Glutamatergic neuron (in vitro differentiated cells): ENCODE measurements around the gene HDAC4. TPM values are rescaled to one million over a fixed set of nuclear protein-coding genes. Genes with fewer than 3 reads are reported as not detected.
A peak's percentile ranks its signal among the peaks of the same experiment; 100 is the strongest.

ENCODE experiments used
- DNase-seq: peaks from one replicate; pipeline ENCODE4 v3.0.0; 2022
- H3K27ac Mint-ChIP-seq: one replicate; pipeline ENCODE4 v1.8.0; 2020; ENCODE audit warnings: mild to moderate bottlenecking, mixed read lengths, inconsistent platforms; ENCODE audit not compliant: unreplicated experiment
- H3K27me3 Mint-ChIP-seq: one replicate; pipeline ENCODE4 v1.8.0; 2020; ENCODE audit warnings: mild to moderate bottlenecking, moderate library complexity, mixed read lengths, inconsistent platforms; ENCODE audit not compliant: unreplicated experiment
- H3K36me3 Mint-ChIP-seq: one replicate; pipeline ENCODE4 v1.8.0; 2020; ENCODE audit warnings: mild to moderate bottlenecking, mixed read lengths, inconsistent platforms; ENCODE audit not compliant: unreplicated experiment
- H3K4me1 Mint-ChIP-seq: one replicate; pipeline ENCODE4 v1.8.0; 2020; ENCODE audit warnings: mild to moderate bottlenecking, low read depth, mixed read lengths, inconsistent platforms; ENCODE audit not compliant: unreplicated experiment
- H3K4me3 Mint-ChIP-seq: one replicate; pipeline ENCODE4 v1.8.0; 2020; ENCODE audit warnings: mild to moderate bottlenecking, mixed read lengths, inconsistent platforms; ENCODE audit not compliant: unreplicated experiment
- H3K9me3 Mint-ChIP-seq: one replicate; pipeline ENCODE4 v1.8.0; 2020; ENCODE audit warnings: mild to moderate bottlenecking, moderate library complexity, mixed read lengths, inconsistent platforms; ENCODE audit not compliant: unreplicated experiment
- total RNA-seq: library from RNA; stranded (reverse); fragmentation: NEBNext Ultra II Directional; extraction: Animal tissue kit (Norgen Biotek cat#: 25700); gene quantifications from one replicate; pipeline ENCODE4 v1.2.1, GENCODE V29; 2021; ENCODE audit not compliant: unreplicated experiment
- TF ChIP-seq, protein P1 (sequence below): fragments of 200-600 bp; sonication (generic); IDR thresholded peaks from one replicate; pipeline ENCODE4 v1.5.0; 2021; ENCODE audit not compliant: partially characterized antibody, unreplicated experiment

The HDAC4 gene
- total RNA-seq, 1 donor from 2014 or later = 90.6 TPM

DNA sequence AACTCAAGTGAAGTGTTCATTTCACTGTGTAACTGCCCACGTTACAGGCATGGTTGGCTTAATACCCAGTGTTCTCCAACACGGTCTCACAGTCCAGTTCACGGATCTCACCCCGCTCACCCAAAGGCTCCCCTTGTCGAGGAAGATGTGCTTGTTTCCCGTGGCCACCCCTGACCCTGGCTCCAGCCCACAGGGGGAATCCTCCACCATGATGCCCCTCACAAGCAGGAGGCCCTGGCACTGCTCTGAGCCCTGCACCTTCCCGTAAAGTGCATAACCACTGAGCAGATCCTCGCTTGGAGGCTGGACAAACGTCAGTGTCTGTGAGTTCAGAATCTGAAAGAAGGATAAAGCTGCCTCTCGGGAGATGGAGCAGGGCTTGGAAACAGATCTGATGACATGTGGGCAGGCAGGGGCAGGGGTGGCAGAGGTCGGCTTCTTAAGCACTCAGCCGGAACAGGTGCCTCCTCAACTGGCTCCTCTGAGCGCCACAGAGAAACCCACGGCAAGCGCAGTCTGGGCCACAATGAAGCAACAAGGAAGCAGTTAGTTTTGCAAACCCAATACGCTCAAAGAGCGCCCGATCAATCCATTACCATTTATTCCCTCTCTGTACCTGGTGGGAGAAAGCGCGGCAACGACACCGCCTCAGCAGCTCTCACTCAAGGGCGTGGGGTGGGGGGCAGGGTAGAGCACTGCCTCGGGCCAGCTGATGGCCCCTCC lies 17.6 kb downstream of the HDAC4 start:
- Mint-ChIP-seq H3K4me3 (no peak overlapping the region), H3K4me1 (peaks cover 44% of the 10 kb centered on the region), H3K9me3 (peaks cover 6% of the 10 kb centered on the region), H3K36me3 (peaks cover 15% of the 10 kb centered on the region), H3K27me3 (peaks cover 14% of the 10 kb centered on the region), H3K27ac (peak overlapping the region; percentile 53)
- TF ChIP-seq, protein P1, sequence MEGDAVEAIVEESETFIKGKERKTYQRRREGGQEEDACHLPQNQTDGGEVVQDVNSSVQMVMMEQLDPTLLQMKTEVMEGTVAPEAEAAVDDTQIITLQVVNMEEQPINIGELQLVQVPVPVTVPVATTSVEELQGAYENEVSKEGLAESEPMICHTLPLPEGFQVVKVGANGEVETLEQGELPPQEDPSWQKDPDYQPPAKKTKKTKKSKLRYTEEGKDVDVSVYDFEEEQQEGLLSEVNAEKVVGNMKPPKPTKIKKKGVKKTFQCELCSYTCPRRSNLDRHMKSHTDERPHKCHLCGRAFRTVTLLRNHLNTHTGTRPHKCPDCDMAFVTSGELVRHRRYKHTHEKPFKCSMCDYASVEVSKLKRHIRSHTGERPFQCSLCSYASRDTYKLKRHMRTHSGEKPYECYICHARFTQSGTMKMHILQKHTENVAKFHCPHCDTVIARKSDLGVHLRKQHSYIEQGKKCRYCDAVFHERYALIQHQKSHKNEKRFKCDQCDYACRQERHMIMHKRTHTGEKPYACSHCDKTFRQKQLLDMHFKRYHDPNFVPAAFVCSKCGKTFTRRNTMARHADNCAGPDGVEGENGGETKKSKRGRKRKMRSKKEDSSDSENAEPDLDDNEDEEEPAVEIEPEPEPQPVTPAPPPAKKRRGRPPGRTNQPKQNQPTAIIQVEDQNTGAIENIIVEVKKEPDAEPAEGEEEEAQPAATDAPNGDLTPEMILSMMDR = no peak
- DNase-seq = peak; percentile 13

GRCh38 chr2:239382384-239382880 lies 18.4 kb downstream of the HDAC4 start:
- DNase-seq = peak; percentile 5
- H3K27ac Mint-ChIP-seq = peak overlapping the region; percentile 33
- peaks cover 15% of the 10 kb centered on the region for H3K36me3 Mint-ChIP-seq
- peaks cover 50% of the 10 kb centered on the region for H3K4me1 Mint-ChIP-seq
- H3K27me3 Mint-ChIP-seq = peaks cover 14% of the 10 kb centered on the region
- H3K9me3 Mint-ChIP-seq = peaks cover 6% of the 10 kb centered on the region
- TF ChIP-seq, protein P1 = no peak
- no peak overlapping the region for H3K4me3 Mint-ChIP-seq

- H3K4me1 Mint-ChIP-seq = peaks cover 52% of the 10 kb centered on the region
- peak; percentile 28 for DNase-seq
- peaks cover 6% of the 10 kb centered on the region for H3K9me3 Mint-ChIP-seq
- H3K27ac Mint-ChIP-seq = no peak overlapping the region
- peaks cover 15% of the 10 kb centered on the region for H3K36me3 Mint-ChIP-seq
- H3K27me3 Mint-ChIP-seq = peaks cover 11% of the 10 kb centered on the region
- H3K4me3 Mint-ChIP-seq = peak overlapping the region; percentile 5
- TF ChIP-seq, protein P1 = no peak
Measured at GRCh38 chr2:239381709-239382134, 19.1 kb downstream of the HDAC4 start.

- DNase-seq = peak; percentile 10
- peaks cover 13% of the 10 kb centered on the region for H3K36me3 Mint-ChIP-seq
- TF ChIP-seq, protein P1 = no peak
Measured at GRCh38 chr2:239380831-239381708, 19.8 kb downstream of the HDAC4 start.

More at GRCh38 chr2:239380831-239381708, 19.8 kb downstream of the HDAC4 start:
- peaks cover 6% of the 10 kb centered on the region for H3K9me3 Mint-ChIP-seq
- peaks cover 10% of the 10 kb centered on the region for H3K27me3 Mint-ChIP-seq
- H3K27ac Mint-ChIP-seq = peak overlapping the region; percentile 41
- H3K4me1 Mint-ChIP-seq = peaks cover 50% of the 10 kb centered on the region
- H3K4me3 Mint-ChIP-seq = peak overlapping the region; percentile 4
